ENCODE results near the gene SIX6.

Gene SIX6

GRCh38 chr14:60544659-60545058 lies 35.7 kb downstream of the SIX6 start (continued):
- TF ChIP-seq KLF9 (tag by site-specific recombination; IDR thresholded peaks at IDR 0.05; ENCODE audit: low read depth), result no peak
- TF ChIP-seq ZNF366 (tag by site-specific recombination; conservative IDR thresholded peaks at IDR 0.05), result no peak
- no peak for TF ChIP-seq ZNF416 (tag by site-specific recombination; IDR thresholded peaks at IDR 0.05)
- TF ChIP-seq BCL11A (tag by site-specific recombination; IDR thresholded peaks at IDR 0.05; ENCODE audit: low read depth), result no peak

- Histone ChIP-seq H3K9me3 (ENCODE audit: control insufficient read depth, insufficient read depth, low read depth, low read length) (no peaks in the 10 kb centered on the region), H3K27ac (ENCODE audit: extremely low read depth, low read depth, low read length) (no peak overlapping the region), H3K4me3 (ENCODE audit: low read depth, low read length) (no peak overlapping the region), H3K36me3 (ENCODE audit: control insufficient read depth in 2 of 2, insufficient read depth in 1 of 2, low read length in 2 of 2) (no peaks in the 10 kb centered on the region), H3K4me1 (ENCODE audit: control insufficient read depth, insufficient read depth, low read length) (no peaks in the 10 kb centered on the region)
- POLR2A ChIA-PET, result no interaction called here
- no peak for TF ChIP-seq ZNF513 (tag by site-specific recombination; IDR thresholded peaks at IDR 0.05)
- TF ChIP-seq ZNF155 (tag by site-specific recombination; IDR thresholded peaks at IDR 0.05), result no peak
- no peak for TF ChIP-seq ZNF580 (tag by site-specific recombination; IDR thresholded peaks at IDR 0.05)
- TF ChIP-seq ZNF624 (tag by site-specific recombination; IDR thresholded peaks at IDR 0.05), result no peak
- TF ChIP-seq ZNF132 (tag by site-specific recombination; IDR thresholded peaks at IDR 0.05; ENCODE audit: borderline replicate concordance), result no peak
- TF ChIP-seq ZFP3 (tag by site-specific recombination; IDR thresholded peaks at IDR 0.05; ENCODE audit: low read depth), result no peak
- TF ChIP-seq BCL6B (tag by site-specific recombination; IDR thresholded peaks at IDR 0.05), result no peak
- TF ChIP-seq ZNF600 (tag by site-specific recombination; IDR thresholded peaks at IDR 0.05), result no peak
- no peak for TF ChIP-seq ZNF830 (tag by site-specific recombination; IDR thresholded peaks at IDR 0.05; ENCODE audit: low read depth)
- TF ChIP-seq OVOL3 (tag by site-specific recombination; IDR thresholded peaks at IDR 0.05), result no peak
- TF ChIP-seq ZNF391 (tag by site-specific recombination; IDR thresholded peaks at IDR 0.05; ENCODE audit: borderline replicate concordance, low read depth), result no peak
- CTCF ChIA-PET, result interaction anchor here (1.1 kb wide), 1 partner anchor 8 kb away, joined by 3 read pairs; no protein-coding TSS in a partner anchor
Measured at GRCh38 chr14:60553808-60554207, 44.9 kb downstream of the SIX6 start.

GRCh38 chr14:60561845-60562746 lies 53.1 kb downstream of the SIX6 start:
- Histone ChIP-seq H3K36me3 (ENCODE audit: control insufficient read depth in 2 of 2, insufficient read depth in 1 of 2, low read length in 2 of 2) (no peaks in the 10 kb centered on the region), H3K4me1 (ENCODE audit: control insufficient read depth, insufficient read depth, low read length) (peaks cover 5% of the 10 kb centered on the region; the same call in 1 of the 2 replicates), H3K27ac (ENCODE audit: extremely low read depth, low read depth, low read length) (no peak overlapping the region), H3K9me3 (ENCODE audit: control insufficient read depth, insufficient read depth, low read depth, low read length) (no peaks in the 10 kb centered on the region), H3K4me3 (ENCODE audit: low read depth, low read length) (no peak overlapping the region)
- POLR2A ChIA-PET, result no interaction called here
- CTCF ChIA-PET, result interaction anchor here (0.5 to 4.6 kb wide), 25 partner anchors 9 to 724 kb away, joined by 3 to 27 read pairs (median 3); no protein-coding TSS in a partner anchor
- no peak for TF ChIP-seq PRDM2 (tag by site-specific recombination; IDR thresholded peaks at IDR 0.05; ENCODE audit: borderline replicate concordance)
- TF ChIP-seq ZNF660 (tag by site-specific recombination; IDR thresholded peaks at IDR 0.05), result 0 out of 2 replicates have a peak, but pooled peaks have one; percentile 28
- no peak for TF ChIP-seq ELK4 (IDR thresholded peaks at IDR 0.05; ENCODE audit: borderline replicate concordance, low read depth, low read length)
- peak; percentile 90 for TF ChIP-seq ZNF654 (tag by site-specific recombination; IDR thresholded peaks at IDR 0.05; ENCODE audit: low read depth)
- TF ChIP-seq ZNF48 (tag by site-specific recombination; IDR thresholded peaks at IDR 0.05), result no peak
- no peak for TF ChIP-seq ZBTB8A (tag by site-specific recombination; IDR thresholded peaks at IDR 0.05)

Data from HEK293 (cell line).